Omental fat pad (tissue), 4 donors: ENCODE measurements around the gene BET1. TPM values are rescaled to one million over a fixed set of nuclear protein-coding genes. Genes with fewer than 3 reads are reported as not detected.

ENCODE experiments used
- ATAC-seq: fragments of 150-250 bp; one replicate; pipeline ENCODE4 v1.9.1; 2016; ENCODE audit warnings: mild to moderate bottlenecking, moderate library complexity; ENCODE audit not compliant: low FRiP score
- DNase-seq: peaks from one replicate; pipeline ENCODE4 v3.0.0-alpha.2; 2019; ENCODE audit warnings: low spot score
- total RNA-seq, 4 donors: library from RNA; depleted of rRNA; stranded (reverse); fragments of >200 nt; gene quantifications; one replicate each; pipeline ENCODE4 v1.1.0, GENCODE V29; 2016
- TF ChIP-seq, protein P1 (sequence below), 3 donors: fragments of 450-650 bp; IDR thresholded peaks; one replicate each; pipeline ENCODE4 v1.5.1; 2016 to 2017; ENCODE audit warnings: antibody characterized with exemption in 3 of 3, mild to moderate bottlenecking in 3 of 3, moderate library complexity in 2 of 3

BET1 gene
- total RNA-seq, 4 donors from 2014 or later = 7.6 to 26.0 (median 22.4) TPM

DNA sequence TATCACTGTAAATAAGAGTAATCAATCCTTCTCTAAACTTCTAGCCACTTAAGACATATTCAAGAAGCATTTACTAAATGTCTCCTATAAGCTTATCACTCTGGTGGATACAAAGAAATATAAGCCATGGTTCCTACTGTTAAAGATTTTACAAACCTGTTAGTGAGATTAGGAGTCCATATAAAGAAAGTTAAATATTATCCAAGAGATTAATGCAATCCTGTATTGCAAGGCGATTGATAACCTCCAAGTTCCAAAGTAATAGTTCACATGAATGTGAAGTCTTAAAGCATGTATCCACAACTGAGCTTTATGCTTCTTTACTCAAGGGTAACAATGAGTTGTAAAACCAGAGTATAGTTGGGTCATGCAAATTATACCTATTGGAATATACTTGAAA is 12.6 kb upstream of the BET1 start:
- DNase-seq = no peak
- ATAC-seq = no peak
- TF ChIP-seq, protein P1, sequence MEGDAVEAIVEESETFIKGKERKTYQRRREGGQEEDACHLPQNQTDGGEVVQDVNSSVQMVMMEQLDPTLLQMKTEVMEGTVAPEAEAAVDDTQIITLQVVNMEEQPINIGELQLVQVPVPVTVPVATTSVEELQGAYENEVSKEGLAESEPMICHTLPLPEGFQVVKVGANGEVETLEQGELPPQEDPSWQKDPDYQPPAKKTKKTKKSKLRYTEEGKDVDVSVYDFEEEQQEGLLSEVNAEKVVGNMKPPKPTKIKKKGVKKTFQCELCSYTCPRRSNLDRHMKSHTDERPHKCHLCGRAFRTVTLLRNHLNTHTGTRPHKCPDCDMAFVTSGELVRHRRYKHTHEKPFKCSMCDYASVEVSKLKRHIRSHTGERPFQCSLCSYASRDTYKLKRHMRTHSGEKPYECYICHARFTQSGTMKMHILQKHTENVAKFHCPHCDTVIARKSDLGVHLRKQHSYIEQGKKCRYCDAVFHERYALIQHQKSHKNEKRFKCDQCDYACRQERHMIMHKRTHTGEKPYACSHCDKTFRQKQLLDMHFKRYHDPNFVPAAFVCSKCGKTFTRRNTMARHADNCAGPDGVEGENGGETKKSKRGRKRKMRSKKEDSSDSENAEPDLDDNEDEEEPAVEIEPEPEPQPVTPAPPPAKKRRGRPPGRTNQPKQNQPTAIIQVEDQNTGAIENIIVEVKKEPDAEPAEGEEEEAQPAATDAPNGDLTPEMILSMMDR (IDR thresholded peaks at IDR 0.05) = no peak

DNA sequence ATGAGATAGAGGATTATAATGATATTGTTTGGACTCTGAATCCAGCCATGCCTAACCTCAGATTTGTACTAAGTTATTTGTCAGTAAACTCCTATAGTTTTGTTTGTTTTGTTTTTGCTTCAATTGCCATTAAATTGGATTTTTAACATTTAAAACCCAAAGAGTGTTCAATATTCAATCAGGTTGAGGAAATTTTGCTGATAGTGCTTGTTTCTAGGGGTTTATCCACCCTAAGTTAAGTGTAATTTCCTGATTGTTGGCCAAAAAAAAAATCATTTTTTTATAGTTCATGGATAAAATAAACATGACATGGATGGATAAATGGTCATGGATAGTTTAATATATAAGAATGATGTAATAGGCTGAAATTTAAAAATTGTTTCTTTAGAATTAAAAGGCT is 11.4 kb upstream of the BET1 start:
- ATAC-seq (no peak), DNase-seq (no peak)
- TF ChIP-seq, protein P1 (IDR thresholded peaks at IDR 0.05) = no peak

DNA sequence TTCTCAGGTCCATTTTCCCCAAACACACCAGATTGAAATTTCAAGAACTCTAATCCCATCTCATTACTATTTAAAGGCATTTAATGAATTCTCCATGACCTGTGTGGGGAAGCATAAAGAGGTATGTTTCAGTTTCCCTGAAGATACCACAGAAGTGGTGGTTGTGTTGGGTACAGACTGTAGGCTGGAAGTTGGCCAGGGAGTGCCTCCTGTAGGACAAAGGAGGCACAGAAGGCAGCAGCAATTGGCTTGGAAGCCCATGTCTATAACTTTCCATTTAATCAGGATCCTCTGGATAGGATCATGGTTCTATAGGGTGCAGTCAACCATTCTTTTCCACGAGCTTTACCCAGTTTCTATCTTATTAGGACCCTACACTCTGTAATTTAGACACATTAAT is 8.6 kb upstream of the BET1 start:
- no peak for ATAC-seq
- TF ChIP-seq, protein P1 (IDR thresholded peaks at IDR 0.05) = no peak

DNA sequence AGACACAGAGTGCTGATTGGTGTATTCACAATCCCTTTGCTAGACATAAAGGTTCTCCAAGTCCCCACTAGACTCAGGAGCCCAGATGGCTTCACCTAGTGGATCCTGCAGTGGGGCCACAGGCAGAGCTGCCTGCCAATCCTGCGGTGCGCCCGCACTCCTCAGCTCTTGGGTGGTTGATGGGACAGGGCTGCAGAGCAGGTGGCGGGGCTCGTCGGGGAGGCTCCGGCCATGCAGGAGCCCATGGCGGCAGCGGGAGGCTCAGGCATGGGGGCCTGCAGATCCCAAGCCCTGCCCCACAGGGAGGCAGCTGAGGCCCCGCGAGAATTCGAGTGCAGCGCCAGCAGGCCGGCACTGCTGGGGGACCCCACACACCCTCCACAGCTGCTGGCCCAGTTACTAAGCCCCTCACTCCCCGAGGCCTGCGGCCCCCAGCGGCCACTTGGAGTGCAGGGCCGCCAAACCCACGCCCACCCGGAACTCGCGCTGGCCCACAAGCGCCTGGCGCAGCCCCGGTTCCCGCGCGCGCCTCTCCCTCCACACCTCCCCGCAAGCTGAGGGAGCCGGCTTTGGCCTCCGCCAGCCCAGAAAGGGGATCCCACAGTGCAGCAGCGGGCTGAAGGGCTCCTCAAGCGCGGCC is 7.7 kb upstream of the BET1 start:
- DNase-seq (no peak), ATAC-seq (no peak)
- TF ChIP-seq, protein P1 (IDR thresholded peaks at IDR 0.05) = no peak

More for the DNA sequence above, 8.6 kb upstream of the BET1 start:
- DNase-seq = no peak

DNA sequence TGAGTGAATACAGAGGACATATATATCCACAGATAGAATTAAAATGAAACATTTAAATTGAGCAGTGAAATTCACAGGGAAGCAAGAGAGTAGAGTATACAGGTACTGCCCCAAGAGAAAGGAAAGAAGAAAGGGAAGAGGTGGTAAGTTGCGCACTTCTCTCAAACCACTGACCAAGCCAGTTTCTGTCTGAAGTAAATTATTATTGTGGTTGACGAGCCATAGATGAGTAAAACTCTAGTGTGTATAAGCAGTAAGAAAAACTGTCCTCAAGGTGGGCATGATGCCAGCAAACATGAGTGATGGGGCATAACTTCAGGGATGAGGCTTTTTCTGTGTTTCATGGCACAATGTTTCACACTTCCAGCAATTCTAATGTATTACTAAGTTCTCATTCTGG is 4.4 kb upstream of the BET1 start:
- DNase-seq = no peak
- TF ChIP-seq, protein P1 (IDR thresholded peaks at IDR 0.05) = no peak
- no peak for ATAC-seq

DNA sequence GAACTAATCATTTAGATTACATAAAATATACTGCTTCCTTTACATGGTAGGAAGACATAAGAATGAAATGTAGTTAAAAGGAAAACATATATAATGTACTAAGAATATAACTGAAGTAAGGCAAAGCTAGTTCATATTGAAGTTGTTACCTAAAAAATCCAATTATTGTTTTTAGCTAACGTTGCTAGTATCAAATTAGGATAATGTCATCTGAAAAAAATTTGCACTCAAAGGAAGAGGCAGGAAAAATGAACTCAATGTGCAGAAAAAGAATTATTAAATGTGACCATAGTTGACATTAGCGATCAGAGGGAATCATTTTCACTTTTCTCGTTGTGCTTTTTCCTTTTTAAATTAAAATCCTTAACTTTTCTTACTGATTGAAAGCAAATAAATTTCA is 1.6 kb upstream of the BET1 start:
- TF ChIP-seq, protein P1 (IDR thresholded peaks at IDR 0.05) = no peak
- ATAC-seq = no peak
- DNase-seq = no peak

DNA sequence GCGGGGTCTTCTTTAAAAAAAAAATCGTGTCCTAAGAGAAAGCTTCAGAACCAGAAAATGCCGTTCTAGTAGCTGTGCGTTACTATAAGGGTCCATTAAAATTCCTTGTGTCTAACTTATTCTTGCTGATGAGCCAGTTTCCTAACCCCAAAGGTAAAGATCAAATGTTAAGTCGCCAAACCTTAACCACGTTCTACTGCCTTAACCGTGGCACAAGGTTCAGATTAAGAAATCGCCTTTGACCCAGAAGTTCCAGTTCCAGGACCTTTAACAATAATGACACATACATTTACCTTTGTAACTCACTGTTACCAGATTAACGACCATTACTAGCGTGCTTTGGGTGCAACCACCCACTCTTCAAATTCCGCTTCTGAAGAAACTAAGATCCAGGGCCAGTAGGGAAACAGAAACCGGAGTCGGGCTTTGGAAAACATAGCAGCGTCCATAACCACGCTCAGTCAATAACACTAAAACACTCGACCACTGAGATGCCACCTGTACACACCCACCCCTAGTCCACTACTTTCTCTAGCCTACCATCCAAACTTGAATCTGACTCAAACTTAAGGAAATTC is 620 bp downstream of the BET1 start:
- DNase-seq (no peak), ATAC-seq (peak; percentile 41)
- TF ChIP-seq, protein P1 (IDR thresholded peaks at IDR 0.05) = no peak
